Measurements from ENCODE around the gene RNF224. TPM values are rescaled to one million over a fixed set of nuclear protein-coding genes. Genes with fewer than 3 reads are reported as not detected.

Gene RNF224
- total RNA-seq, 1 experiment from 2014 or later = 1.2 TPM

- peak overlapping the region; percentile 59 for H3K9ac ChIP-seq (ENCODE audit: low read length)
- TSS peak; percentile 66 for BruUV-seq (replicated peaks)
- no peaks in the 10 kb centered on the region for H3F3A ChIP-seq (ENCODE audit: low read length, unreplicated experiment)
- ATAC-seq (peak; percentile 70), DNase-seq (peak; percentile 84)
- no peaks in the 10 kb centered on the region for H3K36me3 ChIP-seq (ENCODE audit: low read depth, low read length)
- no peak for TF ChIP-seq CTCF (conservative IDR thresholded peaks at IDR 0.05; ENCODE audit: low read depth, low read length)
- no peak for TF ChIP-seq EZH2 (IDR thresholded peaks at IDR 0.05; ENCODE audit: low read length, unreplicated experiment)
- no peak for TF ChIP-seq EZH2phosphoT487 (IDR thresholded peaks at IDR 0.05; ENCODE audit: borderline replicate concordance, low read length)
- ChIA-PET POLR2A (ENCODE audit: unreplicated experiment) (interaction anchor here (0.5 to 0.7 kb wide), 2 partner anchors 67 to 131 kb away, joined by 5 to 7 read pairs; no protein-coding TSS in a partner anchor), CTCF (no interaction called here)
- peak overlapping the region; percentile 38; the same call in 1 of the 2 replicates for H2AFZ ChIP-seq (ENCODE audit: low read length)
- peak overlapping the region; percentile 42 for H3K27ac ChIP-seq (ENCODE audit: low read length)
- H3K9me3 ChIP-seq (ENCODE audit: low read length) = no peaks in the 10 kb centered on the region
- H3K4me3 ChIP-seq (ENCODE audit: low read length) = peak overlapping the region; percentile 70
- H3K9me2 ChIP-seq (replicated peaks; ENCODE audit: low read length) = no peaks in the 10 kb centered on the region
- H3K4me1 ChIP-seq (ENCODE audit: insufficient read depth, low read length) = peaks cover 24% of the 10 kb centered on the region
- H4K20me1 ChIP-seq (ENCODE audit: low read length) = no peaks in the 10 kb centered on the region
- H3K79me2 ChIP-seq (ENCODE audit: low read length) = no peaks in the 10 kb centered on the region
- H3K27me3 ChIP-seq (ENCODE audit: low read length) = no peaks in the 10 kb centered on the region
- intact Hi-C loops (cut with micrococcal nuclease) = no loop called here
- H3K4me2 ChIP-seq (ENCODE audit: low read length) = peak overlapping the region; percentile 90
Observed at GRCh38 chr9:137217276-137218211, 9.8 kb upstream of the RNF224 start.

DNA sequence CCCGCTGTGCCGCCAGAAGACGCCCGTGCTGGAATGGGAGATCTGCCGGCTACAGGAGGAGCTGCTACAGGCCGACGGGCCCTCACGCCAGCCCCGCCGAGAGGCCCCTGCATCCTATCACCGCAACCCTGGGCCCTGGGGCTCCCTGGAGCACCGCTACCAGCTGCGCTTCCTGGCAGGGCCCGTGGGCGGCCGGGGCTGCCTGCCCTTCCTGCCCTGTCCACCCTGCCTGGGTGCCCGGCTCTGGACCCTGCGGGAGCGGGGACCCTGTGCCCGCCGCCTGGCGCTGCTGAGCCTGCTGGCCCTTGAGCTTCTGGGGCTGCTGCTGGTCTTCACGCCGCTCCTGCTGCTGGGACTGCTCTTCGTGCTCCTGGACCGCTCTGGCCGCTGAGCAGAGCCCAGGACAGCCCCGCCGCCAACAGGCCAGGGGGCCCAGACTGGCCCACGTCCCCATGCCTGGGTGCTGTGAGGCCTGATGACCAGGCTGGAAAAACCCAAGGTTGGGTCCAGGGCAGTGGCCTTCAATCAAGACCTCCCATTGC, 9.0 kb upstream of the RNF224 start:
- no peak for TF ChIP-seq EZH2phosphoT487 (IDR thresholded peaks at IDR 0.05; ENCODE audit: borderline replicate concordance, low read length)
- no peak for TF ChIP-seq EZH2 (IDR thresholded peaks at IDR 0.05; ENCODE audit: low read length, unreplicated experiment)
- no peak for TF ChIP-seq CTCF (conservative IDR thresholded peaks at IDR 0.05; ENCODE audit: low read depth, low read length)
- H3F3A ChIP-seq (ENCODE audit: low read length, unreplicated experiment) = no peaks in the 10 kb centered on the region
- no peaks in the 10 kb centered on the region for H3K27me3 ChIP-seq (ENCODE audit: low read length)
- no peak overlapping the region; the same call in 1 of the 2 replicates for H3K9ac ChIP-seq (ENCODE audit: low read length)
- H3K4me3 ChIP-seq (ENCODE audit: low read length) = peak overlapping the region; percentile 70
- ATAC-seq (peak; percentile 2), DNase-seq (no peak)
- peak overlapping the region; percentile 10 for H3K27ac ChIP-seq (ENCODE audit: low read length)
- no peaks in the 10 kb centered on the region for H3K9me3 ChIP-seq (ENCODE audit: low read length)
- no peaks in the 10 kb centered on the region for H3K79me2 ChIP-seq (ENCODE audit: low read length)
- ChIA-PET POLR2A (ENCODE audit: unreplicated experiment) (interaction anchor here (0.7 kb wide), 1 partner anchor 68 kb away, joined by 5 read pairs; no protein-coding TSS in a partner anchor), CTCF (no interaction called here)
- H3K4me2 ChIP-seq (ENCODE audit: low read length) = peak overlapping the region; percentile 90
- peaks cover 24% of the 10 kb centered on the region for H3K4me1 ChIP-seq (ENCODE audit: insufficient read depth, low read length)
- no TSS peak for BruUV-seq (replicated peaks)
- no peak overlapping the region for H2AFZ ChIP-seq (ENCODE audit: low read length)
- no peaks in the 10 kb centered on the region for H3K36me3 ChIP-seq (ENCODE audit: low read depth, low read length)
- H4K20me1 ChIP-seq (ENCODE audit: low read length) = no peaks in the 10 kb centered on the region
- intact Hi-C loops (cut with micrococcal nuclease) = no loop called here
- no peaks in the 10 kb centered on the region for H3K9me2 ChIP-seq (replicated peaks; ENCODE audit: low read length)

All from PC-3 (cell line).